Bone marrow (tissue), 2 donors: ENCODE measurements around the gene ZNRF1.
"Not testable (repeated sequence)": the region's sequence is repeated elsewhere in the genome, so short reads cannot be mapped to it uniquely, and the experiment has no call there.

ENCODE experiments used
- DNase-seq, 2 donors: peaks; one replicate each; lab custom pipeline; 2025; lab: John Stamatoyannopoulos, UW

The ZNRF1 gene

GRCh38 chr16:75114179-75114945 is 115.5 kb downstream of the ZNRF1 start:
- no peak for DNase-seq

DNA sequence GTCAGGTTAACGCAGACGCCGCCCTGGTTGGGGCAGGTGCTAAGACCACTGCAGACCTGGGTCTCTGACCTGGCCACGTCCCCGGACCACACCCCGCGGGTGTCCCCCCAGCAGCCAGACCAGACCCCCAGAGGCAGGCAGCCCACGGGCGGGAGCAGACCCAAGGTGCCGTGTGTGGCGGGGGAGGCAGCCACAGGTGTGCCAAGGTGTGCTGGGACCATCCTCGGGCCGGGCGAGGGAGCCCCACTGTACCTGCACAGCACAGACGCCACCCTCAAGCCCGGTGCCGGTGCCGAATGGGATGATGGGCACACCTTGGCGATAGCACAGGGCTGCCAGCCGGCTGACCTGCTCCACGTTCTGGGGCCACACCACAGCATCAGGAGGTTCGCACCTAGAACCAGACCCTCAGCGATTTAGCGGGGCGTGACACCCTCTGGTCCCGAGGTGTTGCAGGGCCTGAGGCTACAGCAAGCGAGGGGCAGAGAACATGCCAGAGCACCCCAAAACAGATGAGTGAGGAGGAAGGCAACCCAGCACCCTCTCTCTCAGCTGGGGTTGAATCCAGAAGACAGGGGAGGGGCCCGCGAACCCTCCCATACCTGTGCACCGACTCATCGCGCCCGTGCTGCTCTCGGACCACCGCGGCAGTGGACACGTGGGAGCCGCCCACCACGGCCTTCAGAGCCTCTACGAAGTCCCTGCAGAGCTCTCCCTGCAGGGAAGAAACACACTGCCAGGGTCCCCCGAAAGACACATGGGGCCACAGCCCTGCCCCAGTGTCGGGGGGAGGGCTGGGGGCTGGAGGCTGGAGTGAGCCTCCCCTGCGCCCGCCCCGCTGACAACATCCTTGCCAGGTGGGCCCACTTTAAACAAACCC is 116.4 kb downstream of the ZNRF1 start:
- DNase-seq: no peak

- DNase-seq: no peak
Measured at GRCh38 chr16:75116081-75116910, 117.5 kb downstream of the ZNRF1 start, which contains the start of gene LDHD. TSS of gene LDHD (minus strand) at chr16:75116780. CDS start at chr16:75116720, 60 bp downstream.

- DNase-seq: no peak
Measured at GRCh38 chr16:75116911-75117245, 118.1 kb downstream of the ZNRF1 start.

GRCh38 chr16:75118943-75119539 is 120.2 kb downstream of the ZNRF1 start:
- no peak for DNase-seq

GRCh38 chr16:75120253-75120652 is 121.4 kb downstream of the ZNRF1 start:
- DNase-seq: no peak

DNA sequence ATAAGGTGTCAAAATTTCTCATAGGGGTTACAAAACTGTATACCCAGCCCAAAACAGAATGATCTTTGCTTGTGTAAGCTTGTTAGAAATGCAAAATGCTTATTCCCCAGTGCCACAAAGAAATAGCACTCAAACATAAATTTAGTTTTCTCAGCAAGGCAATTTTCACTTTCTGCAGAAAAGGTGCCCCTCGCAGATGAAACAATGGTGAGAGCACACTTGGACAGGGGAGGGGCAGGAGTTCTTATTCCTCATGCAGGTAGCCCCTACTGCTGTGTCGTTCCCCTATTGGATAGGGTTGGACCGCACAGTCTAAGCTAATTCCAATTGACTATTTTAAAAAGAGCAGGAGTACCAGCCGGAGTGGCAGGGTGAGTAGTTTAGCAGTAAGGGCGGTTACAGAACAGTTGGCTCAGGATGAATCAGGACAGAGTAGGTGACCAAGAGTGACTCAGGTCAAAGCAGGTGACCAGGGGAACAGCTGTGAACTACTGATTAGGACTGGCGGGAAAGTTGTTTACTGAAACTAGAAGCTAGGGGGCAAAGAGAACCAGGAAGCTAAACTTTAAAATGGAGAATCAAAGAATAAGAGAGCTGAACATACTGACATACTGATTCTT is 123.2 kb downstream of the ZNRF1 start:
- DNase-seq: no peak

- DNase-seq: no peak
Measured at GRCh38 chr16:75122609-75123008, 123.8 kb downstream of the ZNRF1 start.

- no peak for DNase-seq
Measured at GRCh38 chr16:75127713-75128415, 129.0 kb downstream of the ZNRF1 start.

DNA sequence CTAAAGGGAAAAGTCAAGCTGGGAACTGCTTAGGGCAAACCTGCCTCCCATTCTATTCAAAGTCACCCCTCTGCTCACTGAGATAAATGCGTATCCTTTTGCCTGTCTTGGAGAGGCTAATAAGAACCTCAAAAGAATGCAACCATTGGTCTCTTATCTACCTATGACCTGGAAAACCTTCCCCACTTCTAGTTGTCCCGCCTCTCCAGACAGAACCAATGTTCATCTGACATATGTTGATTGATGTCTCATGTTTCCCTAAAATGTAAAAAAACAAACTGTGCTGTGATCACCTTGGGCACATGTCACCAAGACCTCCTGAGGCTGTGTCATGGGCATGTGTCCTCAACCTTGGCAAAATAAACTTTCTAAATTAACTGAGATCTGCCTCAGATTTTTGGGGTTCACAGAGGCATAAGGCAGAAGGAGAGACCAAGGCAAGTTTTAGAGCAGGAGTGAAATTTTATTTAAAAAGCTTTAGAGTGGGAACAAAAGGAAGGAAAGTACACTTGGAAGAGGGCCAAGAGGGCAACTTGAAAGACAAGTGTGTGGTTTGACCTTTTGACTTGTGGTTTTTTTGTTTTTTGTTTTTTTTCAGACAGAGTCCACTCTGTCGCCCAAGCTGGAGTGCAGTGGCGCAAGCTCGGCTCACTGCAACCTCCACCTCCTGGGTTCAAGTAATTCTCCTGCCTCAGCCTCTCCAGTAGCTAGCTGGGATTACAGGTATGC is 130.8 kb downstream of the ZNRF1 start:
- DNase-seq: not testable (repeated sequence)

DNA sequence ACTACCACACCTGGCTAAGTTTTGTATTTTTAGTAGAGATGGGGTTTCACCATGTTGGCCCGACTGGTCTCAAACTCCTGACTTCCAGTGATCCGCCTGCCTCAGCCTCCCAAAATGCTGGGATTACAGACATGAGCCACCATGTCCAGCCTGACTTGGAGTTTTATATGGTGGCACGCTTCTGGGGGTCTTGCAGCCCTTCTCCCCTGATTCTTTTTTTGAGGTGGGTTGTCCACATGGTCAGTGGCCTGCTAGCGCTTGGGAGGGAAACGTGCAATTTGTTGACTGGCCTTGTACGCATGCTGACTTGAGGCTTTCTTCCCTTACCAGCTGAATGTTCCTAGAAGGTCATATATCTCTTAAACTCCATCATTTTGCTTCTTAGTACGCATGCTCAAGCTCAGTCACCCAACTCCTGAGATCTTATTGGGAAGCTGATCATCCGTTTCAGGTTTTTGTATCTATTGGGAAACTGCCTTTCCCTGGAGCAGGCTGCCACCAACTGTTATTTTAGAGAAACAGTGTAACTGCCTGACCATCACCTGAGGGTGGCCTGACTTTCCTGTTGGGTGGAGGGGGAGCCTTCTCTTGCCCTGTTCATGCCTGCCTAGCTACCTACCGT is 131.4 kb downstream of the ZNRF1 start:
- DNase-seq: no peak

GRCh38 chr16:75131081-75131480 is 132.3 kb downstream of the ZNRF1 start:
- DNase-seq: no peak

- DNase-seq: no peak
Measured at GRCh38 chr16:75138233-75138632, 139.4 kb downstream of the ZNRF1 start.

- DNase-seq: no peak
Measured at GRCh38 chr16:75138636-75139035, 139.8 kb downstream of the ZNRF1 start.

DNA sequence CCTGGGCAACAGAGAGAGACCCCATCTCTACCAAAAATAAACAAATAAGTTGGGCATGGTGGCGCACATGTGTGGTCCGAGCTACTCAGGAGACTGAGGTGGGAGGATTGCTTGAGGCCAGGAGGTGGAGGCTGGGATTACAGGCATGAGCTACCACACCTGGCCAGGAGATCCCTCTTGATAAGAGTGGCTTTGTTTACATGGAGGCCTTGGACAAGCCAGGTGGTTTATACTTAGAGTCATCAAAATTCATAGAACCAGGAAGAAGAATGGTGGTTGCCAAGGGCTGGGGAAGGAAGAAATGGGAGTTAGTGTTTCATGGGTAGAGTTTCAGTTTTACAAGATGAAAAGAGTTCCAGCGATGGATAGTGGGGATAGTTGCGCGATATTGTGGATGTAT is 140.7 kb downstream of the ZNRF1 start:
- DNase-seq: no peak

- DNase-seq: no peak
Measured at GRCh38 chr16:75143941-75144340, 145.1 kb downstream of the ZNRF1 start.

- DNase-seq: no peak
Measured at GRCh38 chr16:75147968-75148310, 149.1 kb downstream of the ZNRF1 start.

- DNase-seq: peak; percentile 77 to 78
Measured at GRCh38 chr16:75148311-75149195, 149.7 kb downstream of the ZNRF1 start, which contains the start of gene ZFP1. TSS of gene ZFP1 (plus strand) at chr16:75148524. CDS start at chr16:75152952, 4,428 bp downstream.

- no peak for DNase-seq
Measured at GRCh38 chr16:75151798-75152197, 153.0 kb downstream of the ZNRF1 start.
